Putamen (tissue), 1 donor: ENCODE data around the gene OR5K4.

Experiments
- DNase-seq: peaks from one replicate; pipeline ENCODE4 v3.0.0-alpha.2; 2016; ENCODE audit warnings: low spot score

The OR5K4 gene, protein sequence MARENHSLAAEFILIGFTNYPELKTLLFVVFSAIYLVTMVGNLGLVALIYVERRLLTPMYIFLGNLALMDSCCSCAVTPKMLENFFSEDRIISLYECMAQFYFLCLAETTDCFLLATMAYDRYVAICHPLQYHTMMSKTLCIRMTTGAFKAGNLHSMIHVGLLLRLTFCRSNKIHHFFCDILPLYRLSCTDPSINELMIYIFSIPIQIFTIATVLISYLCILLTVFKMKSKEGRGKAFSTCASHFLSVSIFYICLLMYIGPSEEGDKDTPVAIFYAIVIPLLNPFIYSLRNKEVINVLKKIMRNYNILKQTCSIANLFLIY

DNA sequence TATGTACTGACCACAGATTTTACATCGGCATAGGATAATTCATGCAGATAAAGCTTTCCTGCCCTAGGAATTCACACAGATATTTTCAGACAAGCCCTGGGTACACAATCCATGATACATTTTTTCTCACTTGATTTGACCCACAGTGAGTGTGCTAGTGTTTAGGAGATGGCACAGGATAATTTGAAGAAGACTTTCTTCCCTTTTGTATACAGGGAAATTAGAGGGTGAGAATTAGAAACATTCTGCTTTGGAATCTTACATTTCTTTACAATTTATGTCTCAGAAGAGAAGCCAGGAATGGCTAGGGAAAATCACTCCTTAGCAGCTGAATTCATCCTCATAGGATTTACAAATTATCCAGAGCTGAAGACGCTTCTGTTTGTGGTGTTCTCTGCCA lies at the start of gene OR5K4:
OR5K4 (plus strand) TSS at position 301 of the 400 bp plus-strand sequence; CDS start at position 301, 0 bp downstream.
- no peak for DNase-seq

DNA sequence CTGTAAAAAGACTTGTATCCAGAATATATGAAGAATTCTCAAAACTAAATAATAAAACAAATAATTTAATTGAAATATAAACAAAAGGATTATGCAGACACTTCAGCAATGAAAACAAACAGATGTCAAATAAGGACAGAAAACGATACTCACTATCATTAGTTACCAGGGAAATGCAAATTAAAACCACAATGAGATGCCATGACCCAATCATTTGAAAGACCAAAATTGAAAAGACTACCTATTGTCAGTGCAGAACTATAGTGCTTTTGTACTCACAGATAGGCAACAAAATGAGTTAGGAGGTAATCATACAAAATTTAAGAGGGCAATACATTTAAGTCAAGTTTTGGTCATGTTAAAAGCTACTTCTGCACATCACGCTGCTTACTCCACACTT lies 31.6 kb upstream of the OR5K4 start:
- DNase-seq: no peak

DNA sequence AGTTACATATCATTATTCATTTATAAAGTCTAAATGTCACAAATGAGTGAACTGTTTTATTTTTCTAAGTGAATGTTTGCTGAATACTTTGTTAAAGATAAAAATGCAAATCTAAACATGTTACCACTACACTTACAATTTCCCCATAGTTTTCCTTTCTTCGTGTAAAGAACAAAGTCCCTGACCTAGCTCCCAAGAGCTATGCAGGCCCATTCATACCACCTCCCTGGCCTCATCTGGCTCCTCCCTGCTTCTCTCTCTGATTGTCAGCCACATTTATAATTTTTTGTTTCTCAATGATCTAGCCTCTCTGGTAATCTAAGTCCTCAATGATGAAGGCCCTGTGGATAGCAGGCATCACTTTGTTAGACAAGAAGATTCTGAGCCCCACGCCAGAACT lies 31.0 kb upstream of the OR5K4 start:
- DNase-seq: no peak

DNA sequence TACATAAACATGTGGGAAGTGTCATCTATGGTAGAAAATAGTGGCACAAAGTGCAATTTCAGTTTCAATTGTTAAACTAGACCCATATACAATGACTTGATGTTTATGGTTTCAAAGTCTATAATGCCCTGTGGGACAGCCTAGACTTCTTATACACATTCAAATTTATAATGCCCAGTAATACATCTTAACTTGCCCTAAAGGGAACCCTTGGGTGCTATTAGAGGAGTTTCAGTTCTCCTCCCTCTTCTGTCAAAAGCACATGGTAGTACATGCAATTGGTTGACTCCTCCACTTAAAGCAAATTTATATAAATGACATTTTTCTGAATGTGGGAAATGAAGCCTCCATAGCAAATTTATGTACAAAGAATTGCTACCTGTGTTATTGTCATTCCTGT lies 30.2 kb upstream of the OR5K4 start:
- DNase-seq: no peak

DNA sequence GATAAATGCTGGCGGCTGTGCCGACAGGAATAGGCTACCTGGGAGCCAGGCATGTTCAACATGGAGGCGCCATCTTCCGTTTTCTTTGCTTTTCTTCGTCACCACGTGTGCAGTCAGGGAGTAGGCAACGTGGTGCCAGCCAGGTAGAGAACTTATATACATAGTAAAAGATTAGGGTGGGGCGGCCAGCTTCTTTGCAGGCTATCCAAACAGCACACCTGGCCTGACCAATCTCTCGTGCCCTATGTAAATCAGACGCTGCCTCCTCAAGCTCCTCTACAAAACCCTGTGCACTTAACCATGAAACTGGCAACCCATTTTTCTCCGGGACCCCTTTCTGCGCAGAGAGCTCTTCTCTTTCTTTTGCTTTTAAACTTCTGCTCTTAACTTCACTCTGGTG lies 28.6 kb upstream of the OR5K4 start:
- DNase-seq: no peak

DNA sequence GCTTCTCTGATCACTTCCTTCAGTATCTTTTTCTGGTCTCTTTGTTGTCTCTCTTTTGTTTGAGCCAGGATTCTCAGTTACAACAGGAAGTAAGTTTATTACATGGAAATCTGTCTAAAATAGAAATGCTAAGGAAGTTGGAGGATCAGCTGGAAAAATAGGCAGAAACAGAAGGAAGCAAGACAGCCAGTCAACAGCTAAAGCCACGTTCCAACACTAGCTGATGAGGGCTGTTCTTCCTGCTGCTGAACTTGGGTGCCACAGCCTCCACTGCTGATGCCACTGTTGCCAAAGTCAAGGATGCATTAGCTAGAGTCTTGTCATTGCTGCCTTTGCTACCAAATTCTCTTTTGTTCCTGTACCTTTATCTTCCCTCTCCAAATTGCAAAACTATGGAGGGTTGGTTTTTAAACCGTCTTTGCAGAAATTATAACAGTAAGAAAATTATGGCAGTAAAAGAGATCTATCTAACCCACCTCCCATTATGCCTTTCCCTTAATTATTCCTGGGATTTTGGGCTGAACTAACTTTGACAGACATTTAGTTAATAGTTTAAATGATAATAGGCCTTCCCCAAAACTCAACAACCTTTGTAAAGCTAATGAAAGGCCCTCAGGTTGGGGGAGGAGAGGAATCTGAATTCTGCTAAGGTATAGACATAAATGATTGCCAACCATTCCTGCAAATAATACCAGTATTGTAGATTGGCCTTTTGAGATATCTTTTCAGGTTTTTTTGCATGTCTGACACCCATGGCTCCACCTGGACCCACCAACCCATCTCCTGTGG lies 27.4 kb upstream of the OR5K4 start:
- no peak for DNase-seq

DNA sequence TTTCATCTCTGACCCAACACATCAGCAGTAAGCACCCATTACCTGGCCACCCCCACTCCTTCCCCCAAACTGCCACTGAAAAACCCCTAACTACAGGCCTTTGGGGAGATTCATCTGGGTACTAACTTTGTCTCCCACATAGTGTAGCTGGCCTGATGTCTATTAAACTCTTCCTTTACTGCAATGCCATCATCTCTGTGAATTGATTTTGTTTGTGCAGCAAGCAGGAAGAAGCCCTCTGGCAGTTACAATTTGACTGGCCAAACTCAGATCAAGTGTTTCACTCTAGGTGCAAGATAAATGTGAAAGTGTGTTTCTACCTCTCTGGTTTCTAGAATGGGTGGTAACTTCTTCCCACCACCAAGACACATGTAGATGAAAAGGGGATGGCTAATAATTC lies 26.7 kb upstream of the OR5K4 start:
- no peak for DNase-seq

DNA sequence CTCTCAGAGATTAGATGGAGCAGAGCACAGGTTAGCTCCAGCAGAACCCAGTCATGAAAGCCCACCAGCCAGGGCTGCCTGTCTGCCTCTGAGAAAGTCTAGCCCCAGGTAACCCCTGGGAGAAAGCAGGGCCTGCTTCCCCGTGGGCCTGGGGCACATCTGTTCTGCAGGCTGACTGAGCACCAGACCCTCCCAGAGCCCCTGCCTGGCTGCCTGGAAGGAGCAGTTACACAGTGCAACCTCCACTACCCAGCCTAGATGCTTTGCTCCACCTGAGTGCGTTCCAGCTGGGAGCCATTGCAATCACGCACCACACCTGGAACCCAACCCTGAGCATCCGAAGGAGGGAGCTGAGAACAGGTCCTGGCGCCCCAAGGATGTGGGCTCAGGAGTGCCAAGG lies 24.7 kb upstream of the OR5K4 start:
- DNase-seq: no peak

DNA sequence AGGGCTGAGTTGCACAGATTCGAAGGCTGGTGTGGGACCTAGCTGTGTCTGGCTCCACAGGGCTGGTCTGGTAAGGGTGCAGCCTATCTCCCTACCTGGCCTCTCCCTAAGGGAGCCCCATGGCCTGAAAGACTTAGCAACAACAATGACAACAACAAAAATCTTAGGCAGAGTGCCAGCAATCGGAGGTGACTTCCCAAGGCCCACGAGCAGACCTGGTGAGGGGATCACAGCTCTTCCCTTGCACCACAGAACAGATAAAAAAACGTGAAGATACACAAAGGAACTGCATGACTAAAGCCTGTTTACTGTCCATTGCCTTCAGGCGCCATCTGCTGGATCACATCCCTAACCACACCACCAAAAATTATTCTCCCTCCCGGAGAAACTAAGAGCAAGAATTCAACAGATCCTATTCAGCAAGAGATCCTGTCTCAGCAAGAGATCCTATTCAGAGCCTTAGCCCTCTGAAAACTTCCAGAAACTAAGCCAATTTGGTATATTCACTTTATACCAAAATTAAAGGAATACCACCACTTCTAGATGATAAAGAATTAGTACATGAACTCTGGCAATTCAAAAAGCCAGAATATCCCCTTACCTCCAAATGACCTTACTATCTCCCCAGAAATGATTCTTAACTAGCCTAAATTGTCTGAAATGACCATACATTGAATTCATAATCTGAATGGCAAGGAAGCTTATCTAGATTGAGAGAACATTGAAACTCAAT lies 24.1 kb upstream of the OR5K4 start:
- DNase-seq: peak; percentile 56

DNA sequence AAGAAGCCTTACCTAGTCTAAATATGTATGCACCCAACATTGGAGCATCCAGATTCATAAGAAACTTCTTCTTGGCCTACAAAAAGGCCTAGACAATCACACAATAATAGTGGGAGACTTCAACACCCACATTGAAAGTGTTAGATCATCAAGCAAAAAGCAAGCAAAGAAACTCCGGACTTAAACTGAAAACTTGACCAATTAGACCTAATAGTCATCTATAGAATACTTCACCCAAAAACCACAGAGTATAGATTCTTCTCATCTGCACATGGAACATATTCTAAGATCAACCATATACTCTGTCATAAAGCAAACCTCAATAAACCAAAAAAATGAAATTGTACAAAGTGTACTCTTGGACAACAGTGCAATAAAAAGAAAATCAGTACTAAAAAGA lies 22.3 kb upstream of the OR5K4 start:
- DNase-seq: no peak

DNA sequence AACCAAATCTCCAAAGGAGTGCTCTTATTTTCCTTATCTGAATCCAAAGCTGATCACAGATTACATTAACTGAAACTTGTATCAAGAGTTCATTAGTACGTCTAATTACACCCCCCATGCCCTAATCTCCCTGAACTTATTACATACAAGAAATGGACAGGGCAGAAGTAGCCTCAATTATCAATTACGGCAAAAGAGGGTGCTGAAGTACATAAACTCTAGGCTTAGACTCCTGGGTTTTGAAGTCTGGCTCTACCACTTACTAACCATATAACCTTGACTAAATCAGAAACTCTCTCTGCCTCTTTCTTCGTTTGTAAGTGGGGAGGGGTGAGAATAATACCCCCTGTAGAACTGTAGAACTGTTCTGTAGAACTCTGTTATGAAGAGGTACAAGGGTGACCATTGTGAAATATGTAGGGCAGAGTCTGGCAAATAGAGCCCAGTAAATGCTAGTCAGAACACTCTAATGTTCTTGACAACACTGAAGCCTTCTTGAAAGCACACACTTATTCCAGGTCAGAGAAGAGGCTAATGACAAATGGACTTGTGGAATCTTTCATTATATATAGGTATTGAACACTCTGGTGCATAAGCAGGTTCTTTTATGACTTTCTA lies 19.6 kb upstream of the OR5K4 start:
- DNase-seq: no peak

DNA sequence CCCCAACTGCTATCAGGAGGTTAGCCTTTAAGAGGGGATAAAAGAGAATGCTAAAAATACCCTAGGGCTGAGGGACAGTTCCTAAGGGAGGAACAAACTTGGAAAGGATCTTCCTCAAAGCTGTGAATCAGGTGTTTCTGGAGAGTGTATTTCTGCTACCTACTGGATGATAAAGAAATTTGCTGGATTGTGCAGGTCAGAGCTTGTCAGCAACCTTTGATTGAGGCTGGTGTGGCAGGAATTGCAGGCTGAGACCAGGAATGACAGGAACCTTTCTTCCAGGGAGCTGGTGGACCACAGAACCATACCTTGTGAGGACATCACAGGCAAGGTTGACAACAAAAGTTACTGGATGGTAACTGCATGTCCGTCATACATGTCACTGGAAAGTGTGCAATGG lies 14.6 kb upstream of the OR5K4 start:
- no peak for DNase-seq

DNA sequence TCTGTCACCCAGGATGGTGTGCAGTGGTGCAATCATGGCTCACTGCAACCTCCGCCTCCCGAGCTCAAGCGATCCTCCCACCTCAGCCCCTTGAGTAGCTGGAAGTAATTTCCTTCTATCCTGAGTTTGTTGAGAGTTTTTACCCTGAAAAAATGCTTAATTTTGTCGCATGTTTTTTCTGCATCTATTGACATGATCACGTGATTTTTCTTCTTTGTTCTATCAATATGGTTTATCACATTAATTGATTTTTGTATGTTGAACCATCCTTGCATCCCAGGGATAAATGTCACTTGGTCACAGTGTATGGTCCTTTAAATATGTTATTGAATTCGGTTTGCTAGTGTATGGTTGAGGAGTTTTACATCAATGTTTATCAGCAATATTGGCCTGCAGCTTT lies 11.9 kb upstream of the OR5K4 start:
- DNase-seq: no peak

DNA sequence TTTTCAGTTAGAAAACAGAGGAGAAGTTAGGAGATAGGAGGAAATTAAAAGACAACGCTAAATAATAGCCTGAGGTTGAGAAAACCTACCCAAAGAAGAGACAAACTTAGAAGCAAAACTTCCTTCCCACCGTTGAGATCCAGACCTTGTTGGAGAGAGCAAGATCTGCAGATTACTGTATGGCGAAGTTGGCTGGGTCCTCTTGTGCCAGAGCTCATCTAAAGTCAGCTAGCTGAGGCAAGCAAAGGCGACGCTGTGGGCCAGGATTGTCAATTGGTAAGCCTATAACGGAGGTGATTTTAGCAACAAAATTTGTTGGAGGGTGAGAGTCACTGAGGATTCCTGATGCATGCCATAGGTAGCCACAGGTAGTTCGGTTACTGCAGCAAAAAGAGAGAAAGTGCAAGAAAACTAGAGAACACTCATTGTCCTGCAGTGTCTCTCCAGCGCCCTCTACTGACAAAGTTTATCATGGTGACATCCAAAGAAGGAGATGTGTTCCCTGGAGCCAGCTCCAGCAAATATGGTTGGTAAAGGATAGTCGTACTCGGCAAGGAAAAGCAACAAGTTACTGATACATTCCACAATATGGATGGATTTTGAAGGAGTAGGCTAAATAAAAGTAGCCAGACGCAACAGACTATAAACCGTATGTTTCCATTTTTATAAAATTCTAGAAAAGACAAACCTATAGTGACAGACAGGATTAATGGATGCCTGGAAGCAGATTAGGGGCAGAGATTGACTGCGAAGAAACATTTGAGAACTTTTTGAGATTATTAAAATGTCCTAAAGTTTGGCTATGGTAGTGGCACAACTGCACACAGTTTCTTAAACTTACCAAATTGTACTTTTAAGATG lies 9.8 kb upstream of the OR5K4 start:
- DNase-seq: peak; percentile 20

DNA sequence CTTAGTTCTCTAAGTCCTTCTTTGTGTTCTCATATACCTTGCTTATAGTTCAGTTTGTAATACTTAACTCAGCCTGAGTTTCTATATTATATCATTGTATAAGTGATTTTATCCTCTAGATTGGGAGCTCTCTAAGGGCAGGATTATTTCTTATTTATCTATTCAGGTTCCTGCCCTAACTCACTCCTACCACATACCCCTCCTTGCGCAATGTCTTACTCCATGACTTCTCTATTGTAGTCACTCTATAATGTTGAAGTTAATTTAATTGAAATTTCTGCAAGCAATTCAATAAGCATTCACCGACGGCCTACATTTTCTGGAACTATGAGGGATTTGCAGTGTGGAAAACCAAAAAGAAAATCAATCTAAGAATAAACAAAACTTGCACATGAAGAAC lies 3.6 kb upstream of the OR5K4 start:
- no peak for DNase-seq

DNA sequence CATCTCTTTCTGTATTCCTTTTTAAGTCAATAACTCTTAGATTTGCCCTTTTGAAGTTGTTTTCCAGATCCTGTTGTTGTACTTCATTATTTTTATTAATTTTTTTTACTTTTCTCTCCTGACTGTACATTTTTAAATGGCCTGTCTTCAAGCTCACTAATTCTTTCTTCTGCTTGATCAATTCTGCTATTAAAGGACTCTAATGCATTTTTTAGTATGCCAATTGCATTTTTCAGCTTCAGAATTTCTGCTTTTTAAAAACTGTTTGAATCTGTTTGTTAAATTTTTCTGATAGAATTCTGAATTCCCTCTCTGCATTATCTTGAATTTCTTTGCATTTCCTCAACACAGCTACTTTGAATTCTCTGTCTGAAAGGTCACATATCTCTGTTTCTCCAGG lies 5.6 kb downstream of the OR5K4 start:
- DNase-seq: no peak

DNA sequence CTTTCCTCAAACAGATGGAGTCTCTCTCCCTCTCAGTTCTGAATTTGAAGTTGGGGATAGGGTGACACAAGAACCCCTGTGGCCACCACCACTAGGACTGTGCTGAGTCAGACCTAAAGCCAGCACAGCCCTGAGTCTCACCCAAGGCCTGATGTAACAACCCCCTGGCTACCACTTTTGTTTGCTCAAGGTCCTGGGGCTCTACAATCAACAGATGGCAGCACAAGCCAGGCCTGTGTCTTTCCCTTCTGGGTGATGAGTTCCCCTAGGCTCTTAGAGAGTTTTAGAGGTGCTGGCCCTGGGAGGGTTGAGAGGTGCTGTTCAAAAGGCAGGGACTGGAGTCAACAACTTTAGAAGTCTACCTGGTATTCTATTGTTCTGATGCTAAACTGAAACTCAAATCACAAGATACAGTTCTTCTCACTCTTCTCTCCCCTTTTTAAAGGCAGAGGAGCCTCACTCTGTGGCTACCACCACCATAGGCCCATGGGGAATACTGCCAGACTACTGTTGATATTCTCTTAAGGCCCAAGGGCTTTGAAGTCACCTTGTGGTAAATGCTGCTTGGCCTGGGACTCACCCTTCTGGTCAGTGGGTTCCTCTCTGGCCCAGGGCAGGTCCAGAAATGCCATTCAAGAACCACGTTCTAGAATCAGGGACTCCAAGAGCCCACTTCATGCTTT lies 6.5 kb downstream of the OR5K4 start:
- DNase-seq: no peak

DNA sequence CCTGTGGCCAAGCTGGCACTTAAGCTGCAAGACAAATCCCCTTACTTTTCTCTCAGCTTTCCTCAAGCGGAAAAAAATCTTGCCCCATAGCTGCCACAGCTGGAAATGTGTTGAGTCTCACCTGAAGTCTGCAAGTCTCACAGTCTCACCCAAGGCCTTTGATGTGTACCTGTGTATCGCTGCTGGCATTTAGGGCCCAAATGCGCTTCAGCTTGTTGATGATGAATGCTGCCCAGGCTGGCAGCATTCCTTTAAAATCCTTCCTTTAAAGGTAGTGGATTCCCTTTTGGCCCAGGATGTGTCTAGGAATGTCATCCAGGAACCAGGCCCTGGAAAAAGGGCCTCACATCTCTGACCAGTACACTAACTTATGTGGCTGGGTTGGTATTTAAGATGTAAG lies 7.0 kb downstream of the OR5K4 start:
- DNase-seq: no peak

DNA sequence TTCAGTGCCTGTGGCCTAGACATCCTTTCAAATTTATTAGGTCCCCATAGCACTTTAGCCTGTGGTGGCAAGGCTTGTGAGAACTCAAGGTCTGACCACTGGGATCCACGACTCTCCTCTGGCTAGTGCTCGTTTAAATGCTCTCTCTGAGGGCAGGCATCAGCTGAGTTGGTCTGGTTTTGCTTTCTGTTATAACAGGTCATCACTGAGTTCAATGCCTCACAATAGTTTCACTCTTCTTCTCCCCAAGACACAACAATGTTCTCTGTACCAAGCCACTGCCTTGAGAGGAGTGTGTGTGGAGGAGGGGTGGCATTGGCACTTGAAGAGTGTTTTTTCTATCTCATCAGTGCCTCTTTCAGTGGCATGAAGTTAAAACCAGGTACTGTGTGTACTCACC lies 7.6 kb downstream of the OR5K4 start:
- DNase-seq: no peak

DNA sequence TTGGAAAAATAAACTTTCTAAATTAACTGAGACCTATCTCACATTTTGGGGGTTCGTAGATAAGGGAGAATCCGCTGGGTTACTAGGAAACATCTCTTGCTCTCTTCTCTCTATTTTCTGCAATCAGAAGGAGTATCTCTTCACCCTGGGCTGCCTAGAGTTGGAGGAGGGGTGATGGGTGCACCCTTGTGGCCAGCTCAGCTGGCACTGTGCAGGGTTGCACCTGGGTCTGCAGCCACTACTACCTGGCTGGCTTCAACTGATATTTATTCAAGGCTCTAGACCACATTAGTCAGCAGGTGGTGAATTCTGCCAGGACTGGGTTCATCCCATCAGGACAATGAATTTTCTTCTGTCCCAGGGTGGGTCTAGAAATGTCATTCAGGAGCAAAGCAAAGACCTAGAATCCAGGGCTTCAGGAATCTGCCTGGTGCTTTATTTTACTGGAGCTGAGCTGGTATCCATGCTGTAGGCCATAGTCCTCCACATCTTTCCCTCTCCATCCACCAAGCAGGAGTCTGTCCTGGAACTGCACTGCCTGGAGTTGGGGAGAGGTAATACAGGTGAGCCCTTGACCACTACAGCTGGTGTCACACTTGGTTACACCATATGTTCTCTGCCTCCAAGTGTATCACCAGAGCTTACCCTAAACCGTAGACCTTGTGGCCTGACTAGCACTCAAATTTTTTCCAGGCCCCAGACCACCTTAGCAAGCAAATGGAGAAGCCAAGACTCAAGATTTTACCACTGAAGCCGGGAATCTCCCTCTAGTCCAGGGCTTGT lies 14.0 kb downstream of the OR5K4 start:
- DNase-seq: no peak
